Retinal pigment epithelial cell (primary cell): Measurements from ENCODE around the gene MFSD6.
"Not testable (repeated sequence)": the region's sequence is repeated elsewhere in the genome, so short reads cannot be mapped to it uniquely, and the experiment has no call there.

ENCODE experiments used
- DNase-seq: peaks from one replicate; pipeline ENCODE4 v3.0.0-alpha.2; 2010; ENCODE audit warnings: low read depth
- H3K4me3 ChIP-seq: 2 replicates; pipeline ENCODE4 v1.5.1; 2011; ENCODE audit warnings: mild to moderate bottlenecking, low read length, control low read depth, moderate library complexity
- CTCF ChIP-seq: conservative IDR thresholded peaks from 2 replicates; pipeline ENCODE4 v1.5.1; 2011; ENCODE audit warnings: low read depth, low read length, control low read depth, inconsistent platforms

The MFSD6 gene

GRCh38 chr2:190425221-190425866 is 17.2 kb downstream of the MFSD6 start:
- TF ChIP-seq CTCF: no peak
- no peak for DNase-seq
- H3K4me3 ChIP-seq: no peak overlapping the region

- H3K4me3 ChIP-seq: no peak overlapping the region
- no peak for DNase-seq
- no peak for TF ChIP-seq CTCF
Measured at GRCh38 chr2:190425883-190426658, 17.9 kb downstream of the MFSD6 start.

- H3K4me3 ChIP-seq, DNase-seq: not testable (repeated sequence)
Measured at GRCh38 chr2:190430866-190431265, 22.7 kb downstream of the MFSD6 start.

GRCh38 chr2:190431907-190432306 is 23.8 kb downstream of the MFSD6 start:
- H3K4me3 ChIP-seq: no peak overlapping the region
- DNase-seq: no peak
- no peak for TF ChIP-seq CTCF

GRCh38 chr2:190432567-190433231 is 24.5 kb downstream of the MFSD6 start:
- no peak for TF ChIP-seq CTCF
- H3K4me3 ChIP-seq: no peak overlapping the region
- no peak for DNase-seq

GRCh38 chr2:190435031-190435670 is 27.0 kb downstream of the MFSD6 start:
- no peak overlapping the region for H3K4me3 ChIP-seq
- no peak for DNase-seq
- TF ChIP-seq CTCF: no peak

GRCh38 chr2:190436557-190436956 is 28.4 kb downstream of the MFSD6 start:
- H3K4me3 ChIP-seq: no peak overlapping the region
- no peak for DNase-seq
- no peak for TF ChIP-seq CTCF
